ENCODE data around the gene PSMC5.
A peak's percentile ranks its signal among the peaks of the same experiment; 100 is the strongest.

Gene PSMC5

DNA sequence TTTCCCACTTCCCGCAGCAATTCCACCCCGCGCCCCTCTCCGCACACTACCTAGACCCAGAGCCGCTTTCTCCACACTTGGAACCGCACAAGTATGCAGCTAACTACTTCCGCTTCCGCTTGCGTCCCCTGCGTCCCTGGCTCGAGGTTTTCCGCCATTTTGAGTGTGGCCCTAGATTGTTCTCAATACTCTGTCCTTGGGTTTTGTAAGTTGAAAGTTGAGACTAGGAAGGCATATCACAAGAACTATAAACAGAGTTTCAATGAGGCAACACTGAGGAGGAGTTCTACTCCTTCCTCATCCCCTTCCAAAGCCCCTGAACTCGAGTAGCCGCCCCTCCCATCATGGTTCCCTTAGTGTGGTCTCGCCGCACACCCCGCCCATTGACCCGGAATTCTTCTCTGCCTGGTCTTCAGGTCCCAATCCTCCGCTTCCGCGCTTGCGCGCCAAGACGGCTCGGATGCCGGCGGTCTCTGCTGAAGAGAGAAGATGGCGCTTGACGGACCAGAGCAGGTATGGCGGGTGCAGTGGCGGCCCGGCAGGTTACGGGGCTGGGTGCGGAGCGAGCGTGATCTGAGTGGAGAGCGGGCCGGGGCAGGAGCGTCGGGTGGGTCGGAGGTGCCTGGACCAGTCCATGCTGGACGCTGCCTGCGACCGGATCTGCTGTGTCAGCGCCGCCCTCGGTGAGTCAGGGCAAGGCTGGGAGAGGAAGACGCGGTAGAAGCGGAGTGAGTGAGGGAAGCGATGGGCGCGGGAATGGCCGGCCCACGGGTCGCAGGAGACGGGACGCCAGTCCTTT, at the start of gene PSMC5, which contains the start of gene FTSJ3:
Gene PSMC5, plus strand, starts transcription at position 430 of the 799 bp plus-strand sequence. Its CDS starts 60 bp downstream, at position 490.
Gene FTSJ3, minus strand, starts transcription at position 662 of the 799 bp plus-strand sequence. CDS start 761 bp downstream, outside the sequence.
- peak; percentile 22 for TF ChIP-seq CTCF (IDR thresholded peaks at IDR 0.05; ENCODE audit: low read depth, low read length, missing control alignments)
- DNase-seq (ENCODE audit: extremely low read depth, low read depth): peak; percentile 85
- peak within 1 kb of the TSS; percentile 97 for H3K4me3 ChIP-seq (replicated peaks; ENCODE audit: low read depth, low read length)

- no peak overlapping the region for H3K4me3 ChIP-seq (replicated peaks; ENCODE audit: low read depth, low read length)
- DNase-seq (ENCODE audit: extremely low read depth, low read depth): no peak
- no peak for TF ChIP-seq CTCF (IDR thresholded peaks at IDR 0.05; ENCODE audit: low read depth, low read length, missing control alignments)
These were observed 46.7 kb upstream of the PSMC5 start for GRCh38 chr17:63780507-63780906.

- no peak for TF ChIP-seq CTCF (IDR thresholded peaks at IDR 0.05; ENCODE audit: low read depth, low read length, missing control alignments)
- no peak overlapping the region for H3K4me3 ChIP-seq (replicated peaks; ENCODE audit: low read depth, low read length)
- no peak for DNase-seq (ENCODE audit: extremely low read depth, low read depth)
These were observed 46.3 kb upstream of the PSMC5 start for GRCh38 chr17:63780928-63781327.

GRCh38 chr17:63783522-63783921, 43.7 kb upstream of the PSMC5 start:
- DNase-seq (ENCODE audit: extremely low read depth, low read depth): no peak
- TF ChIP-seq CTCF (IDR thresholded peaks at IDR 0.05; ENCODE audit: low read depth, low read length, missing control alignments): no peak
- no peak overlapping the region for H3K4me3 ChIP-seq (replicated peaks; ENCODE audit: low read depth, low read length)

- no peak overlapping the region for H3K4me3 ChIP-seq (replicated peaks; ENCODE audit: low read depth, low read length)
- TF ChIP-seq CTCF (IDR thresholded peaks at IDR 0.05; ENCODE audit: low read depth, low read length, missing control alignments): no peak
These were observed 41.7 kb upstream of the PSMC5 start for GRCh38 chr17:63785556-63785955.

GRCh38 chr17:63786117-63786516, 41.1 kb upstream of the PSMC5 start:
- no peak overlapping the region for H3K4me3 ChIP-seq (replicated peaks; ENCODE audit: low read depth, low read length)
- TF ChIP-seq CTCF (IDR thresholded peaks at IDR 0.05; ENCODE audit: low read depth, low read length, missing control alignments): no peak
- no peak for DNase-seq (ENCODE audit: extremely low read depth, low read depth)

More at GRCh38 chr17:63785556-63785955, 41.7 kb upstream of the PSMC5 start:
- DNase-seq (ENCODE audit: extremely low read depth, low read depth): no peak

Data from HFF-Myc (cell line).